Spleen (tissue), 11 donors: ENCODE results near the gene SNRPA. TPM values are rescaled to one million over a fixed set of nuclear protein-coding genes. Genes with fewer than 3 reads are reported as not detected.

Experiments used
- DNase-seq: peaks from one replicate; pipeline ENCODE4 v3.0.0-alpha.2; 2020
- H3K27ac ChIP-seq, 8 donors: fragments of 200-600 bp; sonication (generic) in 7 of 8; 1 replicate in 4 of 8; 2 replicates in 4 of 8; pipeline versions ENCODE4 v1.5.0 to v1.8.0; 2016 to 2021; ENCODE audit warnings: inconsistent platforms in 4 of 8, mild to moderate bottlenecking in 4 of 8, moderate library complexity in 1 of 8
- H3K27me3 ChIP-seq, 7 donors: fragments of 200-600 bp; sonication (generic) in 6 of 7; replicated peaks in 1 of 7; 1 replicate in 4 of 7; 2 replicates in 3 of 7; pipeline versions ENCODE4 v1.5.0 to v1.8.0; 2016 to 2021; ENCODE audit warnings: inconsistent platforms in 3 of 7, mild to moderate bottlenecking in 1 of 7
- H3K36me3 ChIP-seq, 6 donors: fragments of 200-600 bp; sonication (generic) in 5 of 6; 1 replicate in 4 of 6; 2 replicates in 2 of 6; pipeline versions ENCODE4 v1.5.0 to v1.8.0; 2016 to 2021; ENCODE audit warnings: inconsistent platforms in 2 of 6
- H3K4me1 ChIP-seq, 6 donors: fragments of 200-600 bp; sonication (generic) in 5 of 6; 1 replicate in 3 of 6; 2 replicates in 3 of 6; pipeline versions ENCODE4 v1.5.0 to v1.8.0; 2016 to 2021; ENCODE audit warnings: inconsistent platforms in 3 of 6
- H3K4me3 ChIP-seq, 8 donors: fragments of 200-600 bp; sonication (generic) in 7 of 8; 1 replicate in 4 of 8; 2 replicates in 4 of 8; pipeline versions ENCODE4 v1.5.0 to v1.8.0; 2016 to 2021; ENCODE audit warnings: inconsistent platforms in 4 of 8, mild to moderate bottlenecking in 4 of 8, moderate library complexity in 2 of 8
- H3K9me3 ChIP-seq, 8 donors: fragments of 200-600 bp; sonication (generic) in 7 of 8; 1 replicate in 4 of 8; 2 replicates in 4 of 8; pipeline versions ENCODE4 v1.5.0 to v1.8.0; 2016 to 2021; ENCODE audit warnings: inconsistent platforms in 4 of 8
- CTCF ChIP-seq, 11 experiments: fragments of 200-600 bp in 7 of 11; fragments of 450-650 bp in 4 of 11; sonication (generic) in 4 of 11; IDR thresholded peaks in 8 of 11; conservative IDR thresholded peaks in 3 of 11; 1 replicate in 7 of 11; 2 replicates in 4 of 11; pipeline versions ENCODE4 v1.4.0 to v1.8.0; 2016 to 2021; ENCODE audit warnings: antibody characterized with exemption in 11 of 11, inconsistent platforms in 4 of 11, mild to moderate bottlenecking in 1 of 11
- POLR2A ChIP-seq, 3 donors: fragments of 450-650 bp; IDR thresholded peaks; one replicate each; pipeline ENCODE4 v1.5.1; 2017; ENCODE audit warnings: antibody characterized with exemption in 3 of 3, mild to moderate bottlenecking in 1 of 3
- POLR2AphosphoS5 ChIP-seq, 3 donors: sonication (generic); formaldehyde crosslinking; IDR thresholded peaks; one replicate each; pipeline ENCODE4 v1.5.1; 2017; ENCODE audit warnings: antibody characterized with exemption in 3 of 3
- WGBS, 5 donors: extraction: QIAGEN DNeasy Blood & Tissue Kit in 3 of 5; methylation state at CpG; one replicate each; pipeline versions ENCODE4 v1.1.5 to v1.1.7; 2013 to 2018; 5-methylcytosine and 5-hydroxymethylcytosine counted together
- intact Hi-C: fragments of 100-400 bp; cut with DNase I; formaldehyde crosslinking; loops from one replicate; pipeline ENCODE4 v1.15.0; 2023; ENCODE audit warnings: low total_unique reads
- polyA plus RNA-seq, 3 donors: library from polyadenylated mRNA; stranded (reverse); fragments of 200-250 nt; gene quantifications; one replicate each; pipeline ENCODE4 v1.2.1, GENCODE V29; 2013
- total RNA-seq, 7 donors: library from RNA; depleted of rRNA in 3 of 7; stranded (reverse); fragments of >200 nt in 3 of 7; fragmentation: NEBNext Ultra II Directional in 4 of 7; extraction: Animal tissue kit (Norgen Biotek cat#: 25700) in 4 of 7; gene quantifications; one replicate each; pipeline versions ENCODE4 v1.1.0 to v1.2.1, GENCODE V29; 2016 to 2021
- donor health status: healthy with polysubstance abuse.
- donor health status: DM: no; HTN: no; CAD: no; lungs with moderate emphysema.
- donor health status: DM: no; HTN: no; CAD: no.
- donor health status: Bipolar disorder and iron deficiency.
- donor health status: healthy.
- donor health status: DM: no; HTN: no; CAD: no.
- donor health status: DM: yes; HTN: yes; CAD: no.

The SNRPA gene
- total and polyA plus RNA-seq, 10 donors: 52.9 to 76.9 (median 64.1) TPM

- TF ChIP-seq POLR2AphosphoS5 (IDR thresholded peaks at IDR 0.05): peak in 1 of 3 donors; percentile 1
- no peak for TF ChIP-seq POLR2A (IDR thresholded peaks at IDR 0.05)
- TF ChIP-seq CTCF (IDR thresholded peaks at IDR 0.05 in 8 of 11, conservative IDR thresholded peaks at IDR 0.05 in 3 of 11): no peak
- 42 to 60% (median 48%) methylated on average over 12 to 13 of the region's 13 CpGs for WGBS, 5 donors
- peak overlapping the region; percentile 77 to 96 (median 88) for H3K4me3 ChIP-seq
- H3K36me3 ChIP-seq: peaks cover 0 to 66% (median 26%) of the 10 kb centered on the region in 6 donors
- DNase-seq: no peak
- intact Hi-C loops: loop anchor here (10.0 kb wide), 1 partner anchor 47 kb away; the partner anchor contains the start of genes ACTMAP and SNRPA
- no peaks in the 10 kb centered on the region for H3K27me3 ChIP-seq
- H3K27ac ChIP-seq: peak overlapping the region; percentile 86 to 99 (median 94)
- peaks cover 64 to 87% (median 78%) of the 10 kb centered on the region in 6 donors for H3K4me1 ChIP-seq
- no peaks in the 10 kb centered on the region for H3K9me3 ChIP-seq
Measured at GRCh38 chr19:40801426-40802299, 50.7 kb downstream of the SNRPA start.

GRCh38 chr19:40802300-40803169, 51.5 kb downstream of the SNRPA start:
- Histone ChIP-seq H3K27ac (peak overlapping the region; percentile 82 to 99 (median 94)), H3K36me3 (peaks cover 0 to 74% (median 30%) of the 10 kb centered on the region in 6 donors), H3K9me3 (no peaks in the 10 kb centered on the region), H3K27me3 (no peaks in the 10 kb centered on the region), H3K4me1 (peaks cover 71 to 87% (median 85%) of the 10 kb centered on the region in 6 donors), H3K4me3 (peak overlapping the region; percentile 21 to 96 (median 84))
- TF ChIP-seq POLR2AphosphoS5 (IDR thresholded peaks at IDR 0.05) (peak; percentile 60 to 85 (median 79)), CTCF (IDR thresholded peaks at IDR 0.05 in 8 of 11, conservative IDR thresholded peaks at IDR 0.05 in 3 of 11) (no peak)
- WGBS, 5 donors: 23 to 34% (median 26%) methylated on average over 9 to 11 of the region's 11 CpGs
- intact Hi-C loops: loop anchor here (10.0 kb wide), 1 partner anchor 48 kb away; the partner anchor contains the start of genes ACTMAP and SNRPA
- DNase-seq: peak; percentile 87

GRCh38 chr19:40803170-40803856, 52.3 kb downstream of the SNRPA start:
- H3K36me3 ChIP-seq: peaks cover 0 to 82% (median 38%) of the 10 kb centered on the region in 6 donors
- H3K9me3 ChIP-seq: no peaks in the 10 kb centered on the region
- intact Hi-C loops: loop anchor here (10.0 kb wide), 1 partner anchor 49 kb away; the partner anchor contains the start of genes ACTMAP and SNRPA
- H3K27ac ChIP-seq: peak overlapping the region; percentile 82 to 99 (median 94)
- peaks cover 72 to 87% (median 85%) of the 10 kb centered on the region in 6 donors for H3K4me1 ChIP-seq
- no peak for DNase-seq
- 37 to 64% (median 44%) methylated on average over 5 to 9 of the region's 9 CpGs for WGBS, 5 donors
- H3K4me3 ChIP-seq: peak overlapping the region; percentile 21 to 96 (median 84)
- no peaks in the 10 kb centered on the region for H3K27me3 ChIP-seq
- TF ChIP-seq POLR2AphosphoS5 (IDR thresholded peaks at IDR 0.05) (no peak), CTCF (IDR thresholded peaks at IDR 0.05 in 8 of 11, conservative IDR thresholded peaks at IDR 0.05 in 3 of 11) (no peak), POLR2A (IDR thresholded peaks at IDR 0.05) (no peak)
